GM18873 (cell line): ENCODE measurements around the gene PSME4.

ENCODE experiments used
- ATAC-seq: cut with Tn5 transposase; IDR thresholded peaks from one replicate; pipeline ENCODE4 v1.9.1; 2021; ENCODE audit warnings: mild to moderate bottlenecking, moderate library complexity, moderate number of reproducible peaks; ENCODE audit not compliant: unreplicated experiment, low FRiP score

PSME4 gene

DNA sequence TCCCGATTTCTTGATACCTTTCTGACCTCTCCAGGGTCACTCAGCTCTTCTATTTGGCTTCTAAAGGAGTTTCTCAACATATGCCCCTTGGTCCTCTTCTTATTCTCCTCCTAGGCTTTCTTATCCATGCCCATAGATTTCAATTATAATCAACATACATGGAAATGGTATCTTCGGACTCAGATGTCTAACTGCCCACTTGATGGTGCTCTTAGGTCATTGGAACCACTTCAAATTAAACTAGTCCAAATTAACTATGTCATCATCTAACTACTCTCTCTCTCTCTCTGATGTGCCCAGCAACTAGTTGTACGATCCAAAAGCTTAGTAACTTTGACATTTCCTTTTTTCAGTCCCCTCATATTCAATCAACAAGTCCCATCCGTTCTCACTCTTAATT is 67.8 kb downstream of the PSME4 start:
- ATAC-seq, result no peak

DNA sequence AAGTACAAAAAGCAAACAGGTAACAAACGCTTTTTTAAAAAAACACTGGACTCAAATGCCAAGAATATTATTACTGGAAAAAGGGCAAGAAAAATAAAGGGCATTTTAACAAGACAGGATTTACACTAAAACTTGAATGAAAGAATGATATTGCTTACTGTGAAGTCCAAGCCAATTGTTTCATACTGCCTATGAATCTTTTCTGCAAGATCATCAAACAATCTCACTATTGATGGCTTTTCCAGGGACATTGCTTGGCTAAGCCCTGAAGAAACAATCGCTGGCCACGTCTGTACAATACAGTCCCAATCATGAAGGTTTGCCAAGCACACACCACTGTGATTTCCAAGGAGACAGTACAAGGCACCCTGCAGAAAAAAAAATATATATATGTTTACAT is 69.6 kb downstream of the PSME4 start:
- no peak for ATAC-seq

DNA sequence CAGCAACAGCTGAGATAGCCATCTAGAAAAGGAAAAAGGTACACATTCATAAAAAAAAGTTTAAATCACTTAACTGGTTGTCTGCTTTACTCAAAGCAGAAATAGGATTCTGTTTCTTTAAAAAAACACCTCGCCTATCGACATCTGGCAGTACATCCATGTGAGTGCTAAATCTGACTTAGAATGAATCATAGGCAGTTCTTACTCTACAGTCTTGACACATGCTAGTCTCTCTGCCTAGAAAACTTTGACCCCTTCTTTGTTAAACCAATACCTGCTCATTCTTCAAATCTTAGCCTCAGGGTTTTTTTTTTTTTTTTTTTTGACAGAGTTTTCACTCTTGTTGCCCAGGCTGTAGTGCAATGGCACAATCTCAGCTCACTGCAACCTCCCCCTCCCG is 73.9 kb downstream of the PSME4 start:
- no peak for ATAC-seq

DNA sequence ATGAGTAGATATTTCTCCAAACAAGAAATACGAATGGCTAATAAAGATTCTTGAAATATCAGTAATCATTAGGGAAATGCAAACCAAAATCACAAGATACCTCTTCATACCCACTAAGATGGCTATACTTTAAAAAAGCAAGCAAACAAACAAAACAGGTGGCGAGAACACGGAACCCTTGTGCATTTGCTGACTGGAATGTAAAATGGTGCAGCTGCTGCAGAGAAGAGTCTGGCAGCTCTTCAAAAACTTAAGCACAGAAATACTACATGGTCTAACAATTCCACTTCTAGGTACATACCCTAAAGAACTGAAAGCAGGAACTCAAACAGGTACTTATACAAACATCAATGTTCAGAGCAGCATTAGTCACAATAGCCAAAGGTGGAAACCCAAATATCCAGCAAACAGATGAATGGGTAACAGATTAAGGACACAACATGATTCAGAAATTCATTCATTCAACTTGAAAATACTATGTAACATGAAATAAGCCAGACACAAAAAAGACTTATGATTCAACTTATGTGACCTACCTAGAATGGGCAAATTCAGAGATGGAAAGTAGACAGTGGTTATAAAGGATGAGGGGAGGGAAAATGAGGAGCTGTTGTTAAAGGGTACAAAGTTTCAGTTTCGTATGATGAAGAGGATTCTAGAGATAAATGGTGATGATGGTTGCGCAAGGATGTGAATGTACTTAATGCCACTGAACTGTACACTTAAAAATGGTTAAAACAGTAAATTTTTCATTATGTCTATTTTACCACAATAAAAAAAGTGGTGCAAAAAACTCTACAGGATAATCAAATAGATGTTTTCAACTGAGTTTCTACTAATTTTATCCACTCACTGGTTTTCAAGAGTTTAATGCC is 84.2 kb downstream of the PSME4 start:
- ATAC-seq, result no peak

DNA sequence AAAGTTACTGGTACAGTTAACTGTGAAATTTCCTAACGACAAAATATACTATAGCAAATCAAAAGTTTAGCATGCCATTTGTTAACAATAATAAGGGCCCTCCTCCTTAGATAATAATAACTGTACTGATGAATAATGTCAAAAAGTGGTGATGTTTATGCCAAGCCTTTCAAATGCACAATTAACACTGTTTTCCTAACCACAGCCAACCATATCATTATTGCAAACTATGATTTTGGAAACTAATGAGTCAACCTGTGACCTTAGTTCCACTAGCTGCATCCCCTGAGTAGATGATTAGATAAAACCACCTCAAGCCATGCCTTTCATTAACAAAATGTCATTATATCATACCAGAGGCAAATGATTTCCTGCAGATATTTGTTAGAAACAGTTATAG is 85.9 kb downstream of the PSME4 start:
- ATAC-seq, result no peak

DNA sequence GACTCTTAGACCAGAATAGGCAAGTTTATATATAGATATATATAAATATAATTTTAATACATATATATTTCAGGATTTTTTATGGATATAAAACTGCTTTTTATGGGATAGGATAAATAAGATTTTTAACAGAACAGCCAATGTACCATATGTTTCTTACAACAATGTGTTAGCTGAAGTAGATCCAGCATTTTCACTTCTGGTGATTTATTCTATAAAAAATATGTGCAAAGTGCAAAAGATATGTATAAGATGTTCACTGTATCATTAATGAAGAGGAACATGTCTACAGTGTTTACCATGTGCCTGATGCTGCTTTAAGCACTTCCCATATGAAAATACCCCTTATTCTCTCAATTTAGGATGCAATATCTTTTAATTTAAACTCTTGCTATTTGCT is 88.8 kb downstream of the PSME4 start:
- no peak for ATAC-seq

DNA sequence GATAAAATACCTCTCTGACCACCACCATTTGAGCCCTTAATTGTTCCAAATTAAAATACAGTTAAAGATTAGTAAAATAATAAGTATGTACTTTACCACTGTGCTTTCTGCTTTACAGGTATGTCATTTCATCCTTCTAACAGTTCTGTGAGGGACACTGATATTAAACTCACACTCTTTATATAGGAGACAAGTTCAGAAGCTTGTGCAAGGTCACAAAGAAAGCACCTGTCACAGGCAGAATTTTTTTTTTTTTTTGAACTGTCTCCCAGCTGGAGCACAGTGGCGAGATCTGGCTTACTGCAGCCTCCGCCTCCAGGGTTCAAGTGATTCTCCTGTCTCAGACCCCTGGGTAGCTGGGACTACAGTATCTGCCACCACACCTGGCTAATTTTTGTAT is 89.4 kb downstream of the PSME4 start:
- no peak for ATAC-seq

DNA sequence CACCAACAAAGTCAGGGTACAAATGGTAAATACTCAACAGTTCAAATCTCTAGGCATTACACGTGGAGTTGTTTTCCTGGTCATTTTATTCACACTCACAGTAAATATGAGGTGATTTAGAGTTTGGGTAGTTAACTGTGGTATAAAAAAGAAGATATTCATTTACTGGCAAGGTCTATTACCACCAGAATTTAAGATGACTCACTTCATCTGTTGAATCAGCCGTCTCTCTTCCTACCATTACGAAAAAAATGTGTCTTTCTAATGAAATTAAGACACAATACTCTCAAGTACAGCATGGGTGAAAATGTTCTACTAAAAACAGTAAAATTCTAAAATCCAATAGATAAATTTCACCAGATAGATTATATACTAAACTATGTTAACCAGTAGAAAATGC is 90.0 kb downstream of the PSME4 start:
- ATAC-seq, result no peak

DNA sequence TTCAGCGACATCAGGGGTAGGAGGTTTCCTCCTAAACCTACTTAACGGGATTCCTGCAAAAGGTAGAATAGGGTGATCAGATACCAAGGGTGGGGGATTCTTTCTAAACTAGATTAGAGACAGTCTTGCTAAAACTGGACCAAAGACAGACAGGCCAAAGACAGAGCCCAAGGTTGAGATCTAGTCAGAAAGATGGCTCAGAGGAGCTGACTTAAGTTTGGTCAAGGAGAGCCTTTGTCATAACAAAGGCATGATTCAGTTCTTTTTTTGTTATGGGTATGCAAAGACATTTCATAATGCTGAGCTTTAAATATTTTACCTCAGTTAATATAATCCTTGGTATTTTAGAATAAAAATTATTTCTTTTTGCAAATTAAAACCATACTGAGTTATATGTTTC is 93.2 kb downstream of the PSME4 start:
- no peak for ATAC-seq

DNA sequence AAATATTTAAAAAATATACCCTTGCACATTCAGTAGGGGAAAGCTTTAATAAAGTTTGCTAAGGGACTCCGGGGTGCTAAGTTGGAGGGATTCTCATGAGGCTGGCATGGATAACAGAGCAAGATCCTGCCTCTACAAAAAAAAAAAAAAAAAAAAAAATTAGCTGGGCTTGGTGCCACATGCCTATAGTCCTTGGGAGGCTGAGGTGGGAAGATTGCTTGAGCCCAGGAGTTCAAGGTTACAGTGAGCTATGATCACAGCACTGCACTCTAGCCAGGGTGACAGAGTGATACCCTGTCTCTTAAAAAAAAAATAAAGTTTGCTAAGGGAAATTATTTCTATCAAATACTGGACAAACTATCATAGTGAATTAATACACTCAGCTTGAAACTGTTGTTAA is 93.7 kb downstream of the PSME4 start:
- ATAC-seq, result no peak

DNA sequence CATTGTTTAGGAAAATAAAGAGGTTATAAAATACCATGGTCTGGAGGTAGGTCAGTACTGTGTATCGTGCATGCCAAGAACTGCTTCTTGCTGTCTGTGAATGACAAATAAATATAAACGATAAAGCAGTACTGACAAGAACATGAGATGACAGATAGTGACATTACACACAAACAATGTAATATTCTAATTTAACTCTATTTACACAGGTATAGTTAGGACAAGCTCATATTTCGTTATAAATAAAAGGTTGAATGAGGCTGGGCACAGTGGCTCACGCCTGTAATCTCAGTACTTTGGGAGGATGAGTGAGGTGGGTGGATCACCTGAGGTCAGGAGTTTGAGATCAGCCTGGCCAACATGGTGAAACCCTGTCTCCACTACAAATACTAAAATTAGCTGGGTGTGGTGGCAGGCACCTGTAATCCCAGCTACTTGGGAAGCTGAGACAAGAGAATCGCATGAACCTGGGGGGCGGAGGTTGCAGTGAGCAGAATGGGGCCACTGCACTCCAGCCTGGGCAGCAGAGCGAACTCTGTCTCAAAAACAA is 96.3 kb downstream of the PSME4 start:
- ATAC-seq, result no peak

DNA sequence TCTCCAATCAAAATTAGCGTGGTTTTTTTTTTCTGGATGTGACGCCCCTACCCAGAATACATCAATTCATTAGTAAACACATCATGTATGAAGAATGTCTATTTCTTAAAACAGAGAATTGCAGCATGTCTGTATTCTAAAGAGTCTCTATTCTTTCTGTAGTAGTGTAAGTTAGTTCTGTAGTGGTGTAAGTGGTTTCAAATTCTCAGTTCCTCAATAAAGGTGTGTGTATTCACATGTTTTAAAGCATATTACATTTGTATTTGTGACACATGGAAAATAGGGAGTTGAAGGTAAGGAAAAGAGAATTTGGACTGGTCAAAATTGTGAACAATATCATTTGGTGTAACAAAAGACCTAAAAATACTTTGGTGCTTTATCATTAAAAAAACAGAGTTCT is 103.0 kb downstream of the PSME4 start:
- ATAC-seq, result no peak

DNA sequence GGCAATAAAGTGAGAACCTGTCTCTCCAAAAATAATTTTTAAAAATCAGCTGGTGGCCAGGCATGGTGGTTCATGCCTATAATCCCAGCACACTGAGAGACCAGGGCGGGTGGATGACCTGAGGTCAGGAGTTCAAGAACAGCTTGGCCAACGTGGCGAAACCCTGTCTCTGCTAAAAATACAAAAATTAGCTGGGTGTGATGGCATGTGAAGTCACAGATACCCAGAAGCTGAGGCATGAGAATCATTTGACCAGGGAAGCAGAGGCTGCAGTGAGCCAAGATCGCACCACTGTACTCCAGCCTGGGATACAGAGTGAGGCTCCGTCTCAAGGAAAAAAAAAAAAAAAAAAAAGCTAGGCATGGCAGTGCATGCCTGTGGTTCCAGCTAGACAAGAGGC is 103.6 kb downstream of the PSME4 start:
- ATAC-seq, result no peak

DNA sequence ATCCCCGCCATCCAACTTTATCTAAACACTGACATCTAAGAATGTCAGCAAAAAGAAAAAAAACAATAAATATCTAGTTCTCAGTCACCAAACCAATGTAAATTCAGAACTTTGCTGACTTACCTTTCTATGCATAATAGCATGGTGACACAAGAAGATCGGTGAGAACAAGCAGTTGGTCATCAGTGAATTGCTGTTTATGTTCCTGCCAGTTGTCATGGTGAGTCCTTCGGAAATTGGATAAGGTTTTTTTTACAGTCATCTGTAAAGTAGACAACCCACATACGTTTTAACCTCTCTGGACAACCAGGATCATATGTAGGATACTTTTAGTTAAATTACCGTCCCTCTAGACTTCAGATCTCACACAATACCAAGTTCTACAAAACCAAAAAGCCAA is 104.8 kb downstream of the PSME4 start:
- no peak for ATAC-seq

DNA sequence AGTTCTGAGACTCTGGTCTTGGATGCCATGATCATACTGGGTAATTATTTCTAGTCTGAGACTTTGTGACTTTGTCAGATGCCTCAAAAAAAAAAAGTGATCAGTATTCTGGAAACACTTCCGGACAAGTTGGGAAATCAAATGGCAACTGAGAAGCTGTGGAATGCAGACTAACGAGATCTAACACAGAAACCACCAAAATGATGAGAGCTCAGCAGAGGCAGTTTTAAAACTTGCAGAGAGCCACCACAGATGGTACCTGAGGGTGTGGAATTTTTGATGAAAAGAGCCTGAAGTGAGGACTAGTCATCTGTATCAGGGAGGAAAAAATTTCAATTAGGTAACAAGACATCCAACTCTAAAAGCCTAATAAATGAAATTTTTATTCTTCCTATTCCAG is 105.5 kb downstream of the PSME4 start:
- ATAC-seq, result no peak

DNA sequence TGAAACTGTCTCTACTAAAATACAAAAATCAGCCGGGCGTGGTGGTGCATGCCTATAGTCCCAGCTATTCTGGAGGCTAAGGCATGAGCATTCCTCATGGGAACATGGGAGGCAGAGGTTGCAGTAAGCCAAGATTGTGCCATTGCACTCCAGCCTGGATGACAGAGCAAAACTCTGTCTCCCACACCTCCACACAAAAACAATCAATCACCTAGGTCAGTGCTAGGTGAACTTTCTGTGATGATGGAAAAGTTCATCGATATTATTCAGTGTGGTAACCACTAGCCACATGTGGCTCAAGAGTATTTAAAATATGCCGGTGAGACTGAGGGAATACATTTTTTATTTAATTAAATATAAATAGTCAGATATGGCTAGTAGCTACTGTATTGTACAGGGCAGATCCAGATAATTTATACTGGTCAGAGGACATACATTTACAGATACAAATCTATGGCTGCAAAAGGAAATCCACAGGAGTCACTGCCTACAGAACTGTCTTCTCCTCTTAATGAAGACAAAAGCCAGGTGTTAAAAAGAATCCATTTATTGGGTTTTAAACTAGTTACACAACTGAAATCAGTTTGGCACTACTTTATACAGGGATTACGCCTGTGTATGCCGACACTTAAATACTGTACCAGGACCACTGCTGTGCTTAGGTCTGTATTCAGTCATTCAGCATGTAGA is 107.1 kb downstream of the PSME4 start:
- ATAC-seq, result no peak

DNA sequence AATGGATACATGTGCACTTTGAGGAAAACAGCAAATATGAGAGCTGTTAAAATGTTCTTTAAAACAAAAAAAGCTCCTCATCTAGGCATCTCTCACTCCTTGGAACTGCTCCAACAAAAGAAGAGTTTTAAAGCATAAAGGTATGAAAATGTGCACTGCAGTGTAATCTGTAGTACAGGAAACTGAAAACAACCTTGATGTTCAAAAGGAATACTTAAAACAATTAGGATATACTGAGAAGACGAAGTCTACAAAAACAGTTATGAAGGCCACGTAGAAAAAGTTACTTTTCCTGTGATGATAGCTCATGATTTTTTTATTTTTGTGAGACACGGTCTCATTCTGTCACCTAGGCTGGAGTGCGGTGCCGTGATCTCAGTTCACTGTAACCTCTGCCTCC is 109.0 kb downstream of the PSME4 start:
- no peak for ATAC-seq

DNA sequence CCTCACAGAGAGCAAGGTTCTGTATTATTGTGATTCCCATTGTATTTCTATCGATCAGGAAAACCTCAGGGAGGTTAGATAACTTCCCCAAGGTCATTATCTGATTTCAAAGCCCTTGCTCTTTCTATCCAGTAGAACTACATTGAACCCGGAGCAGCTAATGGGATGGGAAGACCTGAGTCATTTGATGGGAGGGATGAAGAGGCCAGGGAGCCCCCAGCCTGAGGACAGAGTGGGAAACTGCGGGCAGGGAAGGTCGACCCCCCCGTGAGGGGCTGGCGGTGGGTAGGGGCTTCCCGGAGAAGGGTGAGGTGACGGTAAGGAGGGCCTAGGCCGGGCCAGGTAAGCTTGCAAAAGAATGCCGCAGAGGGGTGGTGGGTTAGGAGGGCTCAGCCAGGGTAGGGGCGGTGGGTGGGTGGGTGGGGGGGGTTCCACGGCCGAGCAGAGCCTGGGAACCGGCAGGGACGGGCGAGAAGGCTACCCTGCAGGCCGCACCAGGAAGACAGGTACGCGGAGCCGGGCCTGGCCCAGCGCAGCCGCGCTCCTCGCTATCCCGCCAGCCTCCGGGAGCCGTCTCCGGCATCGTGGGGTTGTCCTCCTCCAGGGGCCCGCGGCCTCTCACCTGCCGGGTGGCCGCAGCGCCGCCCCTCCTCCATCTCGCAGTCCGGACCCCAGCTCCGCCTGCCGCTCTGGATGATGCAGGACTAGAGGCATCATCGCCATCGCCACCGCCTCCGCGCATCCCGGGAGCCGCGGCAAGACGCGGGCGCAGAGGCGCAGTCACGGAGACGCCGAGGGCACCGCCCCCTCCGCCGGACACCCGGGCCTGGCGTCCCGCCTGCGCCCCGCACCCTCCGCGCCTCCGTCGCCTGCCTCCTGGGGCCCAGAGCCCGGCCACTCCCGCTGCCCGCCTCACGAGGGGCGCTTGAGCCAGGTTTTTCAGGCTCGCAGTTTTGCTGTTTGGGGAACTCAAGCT is 111.3 kb downstream of the PSME4 start, which contains the start of gene GPR75:
Gene GPR75 (minus strand): TSS at position 762 of the 976 bp plus-strand sequence. CDS start 5,211 bp downstream, outside the sequence.
- no peak for ATAC-seq

DNA sequence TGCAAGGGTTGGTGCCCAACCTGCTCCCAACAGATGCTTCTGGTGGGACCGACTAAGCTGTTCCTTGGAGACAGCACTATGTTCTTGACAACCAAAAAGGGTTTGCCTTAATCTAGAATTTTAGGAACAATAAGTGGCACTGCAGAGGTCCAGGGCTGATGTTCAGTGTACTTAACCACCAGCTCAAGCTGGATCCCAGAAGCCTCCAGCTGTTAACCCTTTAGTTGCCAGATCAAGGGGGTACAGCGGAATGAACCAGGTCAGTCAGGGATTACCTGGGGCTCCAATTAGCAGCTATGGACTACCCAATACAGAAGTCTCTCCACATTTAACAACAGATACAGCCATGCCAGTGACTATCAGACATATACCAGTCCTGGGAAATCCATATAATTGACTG is 114.5 kb downstream of the PSME4 start:
- ATAC-seq, result no peak

DNA sequence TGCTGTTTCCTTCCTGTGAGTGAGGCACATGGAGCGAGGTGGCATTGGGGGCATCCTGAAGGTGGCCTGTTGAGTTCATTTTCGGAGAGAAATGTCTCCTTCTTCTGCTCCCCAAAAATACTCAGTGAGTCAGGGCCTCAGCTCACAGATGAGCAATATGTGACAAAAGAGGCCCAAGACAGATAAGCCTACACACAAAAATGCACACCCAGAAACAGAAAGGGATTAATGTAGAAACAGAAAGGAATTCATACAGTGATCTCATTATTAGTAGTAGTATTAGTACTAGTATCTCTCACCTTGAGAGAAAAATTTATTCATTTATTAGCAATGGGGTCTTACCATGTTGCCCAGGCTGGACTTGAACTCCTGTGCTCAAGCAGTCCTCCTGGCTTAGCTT is 116.1 kb downstream of the PSME4 start:
- ATAC-seq, result no peak
